SK-N-SH treated with all-trans-retinoic acid at 6 μM for 48 hours (cell line): ENCODE measurements around the gene PLB1.

Experiments used
- ARNTL ChIP-seq: fragments of 450-650 bp; formaldehyde crosslinking; IDR thresholded peaks from 2 replicates; pipeline ENCODE4 v1.5.0; 2020; ENCODE audit warnings: low read depth, mild to moderate bottlenecking, moderate library complexity, borderline replicate concordance
- CREB5 ChIP-seq: fragments of 250-450 bp; sonication (Bioruptor Pico); IDR thresholded peaks from 2 replicates; pipeline ENCODE4 v1.5.1; 2020; ENCODE audit warnings: low read depth, mild to moderate bottlenecking, moderate library complexity
- ESRRG ChIP-seq: fragments of 250-450 bp; sonication (Bioruptor Pico); IDR thresholded peaks from 2 replicates; pipeline ENCODE4 v1.6.1; 2021; ENCODE audit warnings: mild to moderate bottlenecking
- ISL1 ChIP-seq: fragments of 250-450 bp; sonication (Bioruptor Pico); IDR thresholded peaks from 2 replicates; pipeline ENCODE4 v2.1.2; 2022; ENCODE audit warnings: mild to moderate bottlenecking, moderate library complexity
- PATZ1 ChIP-seq: fragments of 250-450 bp; sonication (Bioruptor Pico); IDR thresholded peaks from 2 replicates; pipeline ENCODE4 v1.8.0; 2020; ENCODE audit warnings: mild to moderate bottlenecking, moderate library complexity, borderline replicate concordance
- PPARA ChIP-seq: fragments of 250-450 bp; sonication (Bioruptor Pico); IDR thresholded peaks from 2 replicates; pipeline ENCODE4 v1.5.0; 2020; ENCODE audit warnings: mild to moderate bottlenecking, borderline replicate concordance
- RARB ChIP-seq: fragments of 250-450 bp; sonication (Bioruptor Pico); IDR thresholded peaks from 2 replicates; pipeline ENCODE4 v1.8.0; 2021; ENCODE audit warnings: mild to moderate bottlenecking, moderate library complexity
- SNAI2 ChIP-seq: fragments of 250-450 bp; sonication (Bioruptor Pico); IDR thresholded peaks from 2 replicates; pipeline ENCODE4 v1.5.0; 2020; ENCODE audit warnings: mild to moderate bottlenecking, moderate library complexity
- TCF4 ChIP-seq: fragments of 250-450 bp; sonication (Bioruptor Pico); IDR thresholded peaks from 2 replicates; pipeline ENCODE4 v1.8.0; 2021; ENCODE audit warnings: mild to moderate bottlenecking, moderate library complexity, borderline replicate concordance
- ZFP3 ChIP-seq: fragments of 250-450 bp; sonication (Bioruptor Pico); IDR thresholded peaks from 2 replicates; pipeline ENCODE4 v1.5.0; 2020; ENCODE audit warnings: mild to moderate bottlenecking, moderate library complexity
- ZNF565 ChIP-seq: fragments of 450-650 bp; formaldehyde crosslinking; conservative IDR thresholded peaks from 2 replicates; pipeline ENCODE4 v1.5.0; 2020; ENCODE audit warnings: low read depth, mild to moderate bottlenecking, moderate library complexity
- ZNF70 ChIP-seq: fragments of 450-650 bp; formaldehyde crosslinking; IDR thresholded peaks from 2 replicates; pipeline ENCODE4 v1.5.0; 2020; ENCODE audit warnings: mild to moderate bottlenecking, moderate library complexity

GRCh38 chr2:28521663-28522062 is 25.8 kb downstream of the PLB1 start:
- TF ChIP-seq ZFP3, result no peak
- TF ChIP-seq PATZ1 (CRISPR knock-in tag), result no peak
- TF ChIP-seq CREB5, result no peak
- no peak for TF ChIP-seq SNAI2 (CRISPR knock-in tag)
- no peak for TF ChIP-seq TCF4 (CRISPR knock-in tag)
- TF ChIP-seq ARNTL (CRISPR knock-in tag), result no peak
- TF ChIP-seq ZNF565 (CRISPR knock-in tag), result no peak
- no peak for TF ChIP-seq PPARA (CRISPR knock-in tag)
- TF ChIP-seq ESRRG (CRISPR knock-in tag), result no peak
- TF ChIP-seq ISL1 (CRISPR knock-in tag), result no peak
- no peak for TF ChIP-seq ZNF70 (CRISPR knock-in tag)
- TF ChIP-seq RARB, result no peak
